Tibial nerve (tissue), 4 donors: ENCODE results near the gene KCTD16. TPM values are rescaled to one million over a fixed set of nuclear protein-coding genes. Genes with fewer than 3 reads are reported as not detected.
A peak's percentile ranks its signal among the peaks of the same experiment; 100 is the strongest.

Experiments used
- DNase-seq, 2 donors: peaks; one replicate each; pipeline ENCODE4 v3.0.0-alpha.2; 2019; ENCODE audit warnings: low spot score in 2 of 2
- H3K27ac ChIP-seq, 4 donors: fragments of 200-600 bp; sonication (generic) in 3 of 4; one replicate each; pipeline ENCODE4 v1.5.1; 2017 to 2019; ENCODE audit warnings: mild to moderate bottlenecking in 1 of 4
- H3K27me3 ChIP-seq, 2 donors: fragments of 200-600 bp; sonication (generic) in 1 of 2; one replicate each; pipeline versions ENCODE4 v1.5.1 to v1.6.0; 2017 to 2019
- H3K36me3 ChIP-seq, 3 donors: fragments of 200-600 bp; sonication (generic); one replicate each; pipeline ENCODE4 v1.5.1; 2018 to 2019
- H3K4me1 ChIP-seq, 4 donors: fragments of 200-600 bp; sonication (generic) in 3 of 4; one replicate each; pipeline ENCODE4 v1.5.1; 2017 to 2019
- H3K4me3 ChIP-seq, 4 donors: fragments of 200-600 bp; sonication (generic) in 3 of 4; one replicate each; pipeline ENCODE4 v1.5.1; 2017 to 2019; ENCODE audit warnings: mild to moderate bottlenecking in 1 of 4, moderate library complexity in 1 of 4
- H3K9me3 ChIP-seq, 4 donors: fragments of 200-600 bp; sonication (generic) in 3 of 4; one replicate each; pipeline ENCODE4 v1.5.1; 2017 to 2019
- EP300 ChIP-seq, 2 donors: sonication (generic); formaldehyde crosslinking; IDR thresholded peaks; one replicate each; pipeline ENCODE4 v1.6.1; 2017; ENCODE audit warnings: antibody characterized with exemption in 2 of 2, mild to moderate bottlenecking in 1 of 2
- POLR2A ChIP-seq, 2 donors: fragments of 450-650 bp; IDR thresholded peaks; one replicate each; pipeline ENCODE4 v1.6.1; 2017; ENCODE audit warnings: antibody characterized with exemption in 2 of 2, mild to moderate bottlenecking in 2 of 2, moderate library complexity in 2 of 2
- WGBS, 2 donors: methylation state at CpG; one replicate each; pipeline ENCODE4 v1.1.5; 2018; 5-methylcytosine and 5-hydroxymethylcytosine counted together
- total RNA-seq, 4 donors: library from RNA; depleted of rRNA; stranded (reverse); fragments of >200 nt; gene quantifications; one replicate each; pipeline ENCODE4 v1.1.0, GENCODE V29; 2016
- TF ChIP-seq, protein P1 (sequence below), 5 experiments: fragments of 200-600 bp in 3 of 5; fragments of 450-650 bp in 2 of 5; sonication (generic) in 3 of 5; IDR thresholded peaks; one replicate each; pipeline ENCODE4 v1.5.1; 2016 to 2019; ENCODE audit warnings: antibody characterized with exemption in 5 of 5, mild to moderate bottlenecking in 3 of 5, moderate library complexity in 2 of 5

The KCTD16 gene
- total RNA-seq, 4 donors from 2014 or later: under 0.01 to 0.44 (median 0.41) TPM

DNA sequence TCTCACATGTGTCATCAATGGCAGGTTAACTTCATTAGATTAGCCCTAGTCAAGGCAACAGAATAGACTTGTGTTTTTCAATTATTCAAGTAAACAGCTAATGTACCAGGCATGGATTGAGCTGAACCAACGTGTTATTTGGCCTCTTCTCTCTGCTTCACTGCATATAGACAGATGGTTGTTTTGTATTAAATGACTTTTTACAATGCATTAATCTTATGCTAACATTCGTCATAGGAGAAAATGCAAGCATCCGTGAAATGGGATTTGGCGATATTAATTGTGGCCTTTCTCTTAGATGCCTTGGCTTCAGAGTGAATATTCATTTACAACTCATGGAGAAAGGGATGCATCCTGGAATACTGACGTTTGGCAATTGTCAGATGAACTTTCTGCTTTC lies 208.0 kb downstream of the KCTD16 start:
- 83 to 86% methylated on average over 5 of the region's 5 CpGs for WGBS, 2 donors
- TF ChIP-seq EP300 (IDR thresholded peaks at IDR 0.05) (no peak), POLR2A (IDR thresholded peaks at IDR 0.05) (no peak)
- TF ChIP-seq, protein P1, sequence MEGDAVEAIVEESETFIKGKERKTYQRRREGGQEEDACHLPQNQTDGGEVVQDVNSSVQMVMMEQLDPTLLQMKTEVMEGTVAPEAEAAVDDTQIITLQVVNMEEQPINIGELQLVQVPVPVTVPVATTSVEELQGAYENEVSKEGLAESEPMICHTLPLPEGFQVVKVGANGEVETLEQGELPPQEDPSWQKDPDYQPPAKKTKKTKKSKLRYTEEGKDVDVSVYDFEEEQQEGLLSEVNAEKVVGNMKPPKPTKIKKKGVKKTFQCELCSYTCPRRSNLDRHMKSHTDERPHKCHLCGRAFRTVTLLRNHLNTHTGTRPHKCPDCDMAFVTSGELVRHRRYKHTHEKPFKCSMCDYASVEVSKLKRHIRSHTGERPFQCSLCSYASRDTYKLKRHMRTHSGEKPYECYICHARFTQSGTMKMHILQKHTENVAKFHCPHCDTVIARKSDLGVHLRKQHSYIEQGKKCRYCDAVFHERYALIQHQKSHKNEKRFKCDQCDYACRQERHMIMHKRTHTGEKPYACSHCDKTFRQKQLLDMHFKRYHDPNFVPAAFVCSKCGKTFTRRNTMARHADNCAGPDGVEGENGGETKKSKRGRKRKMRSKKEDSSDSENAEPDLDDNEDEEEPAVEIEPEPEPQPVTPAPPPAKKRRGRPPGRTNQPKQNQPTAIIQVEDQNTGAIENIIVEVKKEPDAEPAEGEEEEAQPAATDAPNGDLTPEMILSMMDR (IDR thresholded peaks at IDR 0.05): no peak

DNA sequence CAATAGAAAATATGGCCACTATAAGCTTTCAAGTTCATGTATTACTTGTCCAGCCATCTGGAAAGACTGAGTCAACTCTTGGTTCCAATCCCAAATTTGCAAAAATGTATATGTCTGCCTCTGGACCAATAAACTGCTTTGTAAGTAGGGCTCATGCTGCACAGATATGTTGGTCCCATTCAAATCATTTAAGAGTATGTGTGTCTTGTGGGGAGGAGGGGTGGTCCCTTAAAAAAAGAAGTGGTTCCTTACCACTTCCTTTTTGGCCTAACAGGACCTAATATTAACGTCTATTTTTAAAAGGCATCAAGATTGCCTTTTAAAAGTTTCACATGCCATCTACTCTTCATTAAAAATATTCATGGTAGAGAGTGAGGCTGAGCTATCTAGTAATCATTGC lies 214.9 kb downstream of the KCTD16 start:
- TF ChIP-seq POLR2A (IDR thresholded peaks at IDR 0.05): no peak
- no peak for TF ChIP-seq EP300 (IDR thresholded peaks at IDR 0.05)
- TF ChIP-seq, protein P1 (IDR thresholded peaks at IDR 0.05): no peak
- H3K36me3 ChIP-seq: no peaks in the 10 kb centered on the region
- 74% methylated on average over 1 of the region's 1 CpG for WGBS, 2 donors
- DNase-seq: no peak
- no peak overlapping the region for H3K27ac ChIP-seq
- no peak overlapping the region for H3K4me3 ChIP-seq
- H3K27me3 ChIP-seq: no peaks in the 10 kb centered on the region
- H3K9me3 ChIP-seq: peaks cover 0 to 10% (median 0%) of the 10 kb centered on the region in 4 donors
- H3K4me1 ChIP-seq: no peaks in the 10 kb centered on the region

More for the DNA sequence above, 208.0 kb downstream of the KCTD16 start:
- Histone ChIP-seq H3K9me3 (peaks cover 0 to 10% (median 0%) of the 10 kb centered on the region in 4 donors), H3K27ac (no peak overlapping the region), H3K4me1 (no peaks in the 10 kb centered on the region), H3K36me3 (no peaks in the 10 kb centered on the region), H3K4me3 (no peak overlapping the region), H3K27me3 (no peaks in the 10 kb centered on the region)
- no peak for DNase-seq

DNA sequence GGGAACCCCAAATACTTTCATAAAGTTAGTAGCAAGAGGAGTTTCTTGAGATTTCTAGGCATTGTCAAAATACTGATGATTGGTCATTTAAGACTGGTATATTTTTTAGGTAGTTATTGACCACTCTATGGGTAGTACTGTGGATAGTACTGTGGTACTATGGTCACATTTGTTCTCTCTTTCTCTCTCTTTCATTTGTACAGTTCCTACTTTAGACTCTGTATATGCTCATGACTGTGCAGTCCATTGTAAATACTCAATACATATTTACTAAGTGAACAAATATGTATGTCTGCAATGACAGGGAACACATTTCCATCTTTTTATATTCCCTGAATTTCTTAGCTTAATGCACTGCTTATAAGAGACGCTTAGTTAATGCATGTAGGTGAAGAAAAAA lies 215.6 kb downstream of the KCTD16 start:
- whole genome bisulfite sequencing, 2 donors: 78 to 85% methylated on average over 1 of the region's 1 CpG

DNA sequence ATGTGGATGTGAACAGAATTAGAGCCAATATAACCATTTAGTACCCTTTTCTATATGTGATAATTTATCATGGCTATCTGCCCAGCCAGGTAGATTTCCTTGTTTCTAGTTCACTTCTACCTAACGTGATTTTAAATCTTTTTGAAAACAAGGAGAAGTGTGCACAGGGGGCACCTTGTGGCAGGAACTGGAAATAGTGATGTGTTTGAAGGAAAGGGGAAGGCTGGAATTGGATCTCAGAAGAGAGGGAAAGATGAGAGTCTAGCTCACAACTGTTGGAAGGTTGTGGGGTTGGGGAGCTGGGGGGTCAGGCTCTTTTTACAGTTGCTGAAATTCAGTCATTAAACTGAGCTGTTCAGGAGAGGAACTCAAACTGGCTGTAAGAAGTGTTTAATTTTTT lies 219.5 kb downstream of the KCTD16 start:
- no peak overlapping the region for H3K4me3 ChIP-seq
- WGBS, 2 donors: 13 to 24% methylated on average over 1 of the region's 1 CpG
- no peak overlapping the region for H3K27ac ChIP-seq
- no peaks in the 10 kb centered on the region for H3K9me3 ChIP-seq
- H3K36me3 ChIP-seq: no peaks in the 10 kb centered on the region
- no peak for DNase-seq
- H3K27me3 ChIP-seq: no peaks in the 10 kb centered on the region
- H3K4me1 ChIP-seq: no peaks in the 10 kb centered on the region
- TF ChIP-seq, protein P1 (IDR thresholded peaks at IDR 0.05): peak in 1 of 5 experiments; percentile 10
- no peak for TF ChIP-seq POLR2A (IDR thresholded peaks at IDR 0.05)

More for the DNA sequence above, 215.6 kb downstream of the KCTD16 start:
- Histone ChIP-seq H3K9me3 (peaks cover 0 to 4% (median 0%) of the 10 kb centered on the region in 4 donors), H3K27me3 (no peaks in the 10 kb centered on the region), H3K4me3 (no peak overlapping the region), H3K27ac (no peak overlapping the region), H3K4me1 (no peaks in the 10 kb centered on the region), H3K36me3 (no peaks in the 10 kb centered on the region)
- no peak for DNase-seq
- TF ChIP-seq POLR2A (IDR thresholded peaks at IDR 0.05): no peak
- TF ChIP-seq, protein P1 (IDR thresholded peaks at IDR 0.05): no peak
- TF ChIP-seq EP300 (IDR thresholded peaks at IDR 0.05): no peak

DNA sequence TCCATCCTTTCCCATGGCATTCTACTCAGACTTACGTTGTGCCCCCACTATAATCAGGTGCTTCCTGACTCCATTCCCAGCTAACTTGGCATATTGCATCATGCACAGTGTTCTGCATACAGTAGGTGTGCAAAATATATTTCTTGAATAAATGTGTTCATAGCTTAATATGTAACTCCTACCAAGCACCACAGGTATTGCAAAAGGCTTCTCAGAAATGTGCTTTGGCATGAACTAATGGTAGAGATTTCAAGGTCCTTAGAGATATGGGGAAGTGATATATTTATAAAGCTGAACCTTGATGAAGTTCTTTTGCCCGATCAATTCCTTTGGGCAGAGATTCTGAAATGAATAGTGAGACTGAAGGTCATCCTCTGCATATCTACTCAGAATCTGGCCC lies 220.4 kb downstream of the KCTD16 start:
- H3K27ac ChIP-seq: no peak overlapping the region
- no peaks in the 10 kb centered on the region for H3K4me1 ChIP-seq
- DNase-seq: no peak
- H3K4me3 ChIP-seq: no peak overlapping the region
- no peaks in the 10 kb centered on the region for H3K27me3 ChIP-seq
- TF ChIP-seq POLR2A (IDR thresholded peaks at IDR 0.05): no peak
- TF ChIP-seq, protein P1 (IDR thresholded peaks at IDR 0.05): no peak
- no peak for TF ChIP-seq EP300 (IDR thresholded peaks at IDR 0.05)
- WGBS, 2 donors: 66 to 77% methylated on average over 2 of the region's 2 CpGs
- no peaks in the 10 kb centered on the region for H3K9me3 ChIP-seq
- no peaks in the 10 kb centered on the region for H3K36me3 ChIP-seq
